HG03565 (cell line): Measurements from ENCODE around the gene ACYP2.
A peak's percentile ranks its signal among the peaks of the same experiment; 100 is the strongest.
"Not testable (repeated sequence)": the region's sequence is repeated elsewhere in the genome, so short reads cannot be mapped to it uniquely, and the experiment has no call there.

ENCODE experiments used
- ATAC-seq: cut with Tn5 transposase; IDR thresholded peaks from one replicate; pipeline ENCODE4 v1.9.1; 2021; ENCODE audit warnings: mild to moderate bottlenecking, moderate library complexity; ENCODE audit not compliant: unreplicated experiment

The ACYP2 gene

DNA sequence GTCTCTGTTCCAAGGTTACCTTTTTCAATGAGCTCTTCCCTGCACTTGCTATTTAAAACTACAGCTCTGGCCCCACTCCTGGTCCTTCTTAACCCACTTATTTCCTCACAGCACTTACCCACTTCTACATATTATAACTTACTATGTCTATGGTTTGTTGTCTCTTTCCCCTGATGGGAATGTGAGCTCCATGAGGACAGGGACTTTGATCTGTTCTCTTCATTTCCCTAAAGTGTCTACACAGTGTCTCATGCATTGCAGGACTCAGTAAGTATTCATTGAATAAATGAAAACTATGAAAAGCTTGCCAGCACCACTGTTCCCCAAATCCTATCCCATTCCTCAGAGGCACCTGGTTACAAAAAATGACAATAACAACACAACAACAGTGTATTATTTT, 18.3 kb upstream of the ACYP2 start:
- ATAC-seq, result no peak

DNA sequence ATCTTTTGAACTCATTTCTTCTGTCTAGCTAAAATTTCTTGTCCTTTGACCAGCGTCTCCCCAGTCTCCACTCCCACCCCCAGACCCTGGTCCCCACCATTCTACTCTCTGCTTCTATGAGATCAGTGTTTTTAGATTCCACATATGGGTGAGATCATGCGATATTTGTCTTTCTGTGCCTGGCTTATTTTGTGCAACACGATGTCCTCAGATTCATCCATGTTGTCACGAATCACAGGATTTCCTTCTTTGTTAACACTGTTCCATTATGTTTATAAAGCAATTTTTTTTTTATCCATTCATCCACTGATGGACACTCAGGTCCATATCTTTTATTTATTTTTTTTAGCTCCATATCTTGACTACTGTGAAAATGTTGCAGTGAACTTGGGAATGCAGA, 16.0 kb upstream of the ACYP2 start:
- no peak for ATAC-seq

DNA sequence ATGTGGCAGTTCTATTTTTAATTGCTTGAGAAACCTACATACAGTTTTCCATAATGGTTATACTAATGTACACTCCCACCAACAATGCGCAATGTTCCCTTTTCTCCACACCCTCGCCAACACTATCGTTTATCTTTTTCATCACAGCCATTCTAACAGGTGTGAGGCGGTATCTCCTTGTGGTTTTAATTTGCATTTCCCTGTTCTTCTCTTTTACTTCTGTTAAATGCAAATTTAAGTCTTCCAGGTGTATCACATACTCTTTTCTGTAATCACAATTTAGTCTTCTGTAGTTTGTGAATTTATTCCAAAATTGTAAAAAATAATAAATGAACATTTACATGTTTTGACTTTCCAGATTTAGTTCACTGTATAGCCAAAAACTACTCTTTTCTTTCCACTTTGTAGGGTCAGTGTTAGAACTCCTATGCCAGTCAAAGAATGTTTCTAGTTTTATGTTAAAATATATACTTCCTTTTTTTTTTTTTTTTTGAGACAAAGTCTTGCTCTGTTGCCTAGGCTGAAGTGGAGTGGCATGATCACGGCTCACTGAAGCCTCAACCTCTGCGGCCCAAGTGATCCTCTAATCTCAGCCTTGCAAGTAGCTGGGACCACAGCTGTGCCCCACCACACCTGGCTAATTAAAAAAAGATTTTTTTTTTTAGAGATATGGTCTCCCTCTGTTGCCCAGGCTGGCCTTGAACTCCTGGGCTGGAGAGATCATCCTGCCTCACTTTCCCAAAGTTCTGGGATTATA, 15.4 kb upstream of the ACYP2 start:
- ATAC-seq, result peak; percentile 63

GRCh38 chr2:54100772-54101171, 14.6 kb upstream of the ACYP2 start:
- ATAC-seq, result no peak

DNA sequence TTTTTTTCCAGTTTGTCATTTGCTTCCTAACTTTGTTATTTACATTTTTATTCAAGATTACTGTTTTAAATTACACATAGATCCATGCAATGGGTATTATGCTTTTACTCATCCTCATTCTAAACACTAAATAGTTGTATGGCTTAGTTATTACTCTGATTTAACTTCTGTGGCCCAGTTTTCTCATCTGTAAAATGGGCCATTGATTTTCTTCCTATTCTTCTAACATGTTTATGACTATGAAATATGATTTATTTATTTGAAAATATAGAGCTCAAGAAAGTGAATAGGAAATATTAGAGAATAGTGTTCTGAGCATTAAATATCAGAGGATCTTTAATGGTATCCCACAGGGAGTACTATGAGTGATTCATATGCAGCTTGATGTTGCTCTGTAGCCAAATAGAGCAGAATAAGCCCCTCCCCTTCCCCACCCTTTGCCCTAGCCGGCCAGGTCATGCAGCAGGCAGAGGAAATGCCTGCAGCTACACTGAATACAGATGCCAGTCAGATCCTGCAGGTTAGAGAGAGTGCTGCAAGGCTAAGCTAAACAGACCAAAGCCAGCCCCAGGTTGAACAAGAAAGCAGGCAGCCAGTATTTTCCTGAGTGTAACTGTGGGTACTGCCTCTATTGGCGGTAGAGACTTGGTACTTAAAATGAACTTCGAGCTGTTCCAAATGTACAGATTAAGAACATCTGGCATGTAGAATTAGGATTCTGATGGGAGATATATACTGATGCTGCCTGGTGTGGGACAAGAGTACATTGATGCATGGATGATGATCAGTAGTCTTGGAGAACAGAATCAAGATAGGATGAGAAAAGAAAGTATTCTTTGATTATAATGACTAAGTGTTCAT, 11.7 kb upstream of the ACYP2 start:
- ATAC-seq, result peak; percentile 46

GRCh38 chr2:54106631-54107454, 8.6 kb upstream of the ACYP2 start:
- no peak for ATAC-seq

DNA sequence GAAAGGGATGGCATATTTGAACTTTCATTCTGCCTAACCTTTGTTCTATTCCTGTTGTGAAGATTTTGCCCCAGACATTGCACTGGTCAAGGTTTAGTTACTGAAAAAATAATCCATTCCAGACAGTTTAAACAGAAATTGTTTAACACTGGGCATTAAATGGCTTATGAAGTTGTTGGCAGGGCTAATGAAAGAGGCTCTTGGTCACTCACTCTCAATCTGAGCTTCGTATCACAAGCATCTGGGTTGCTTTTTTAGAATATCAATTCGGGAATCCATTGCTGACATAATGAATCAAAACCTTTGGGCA, 8.0 kb upstream of the ACYP2 start:
- no peak for ATAC-seq

GRCh38 chr2:54107903-54108615, 7.4 kb upstream of the ACYP2 start:
- no peak for ATAC-seq

- no peak for ATAC-seq
These were observed 5.6 kb upstream of the ACYP2 start for GRCh38 chr2:54109848-54110247.

GRCh38 chr2:54114479-54114878, 936 bp upstream of the ACYP2 start:
- not testable (repeated sequence) for ATAC-seq

DNA sequence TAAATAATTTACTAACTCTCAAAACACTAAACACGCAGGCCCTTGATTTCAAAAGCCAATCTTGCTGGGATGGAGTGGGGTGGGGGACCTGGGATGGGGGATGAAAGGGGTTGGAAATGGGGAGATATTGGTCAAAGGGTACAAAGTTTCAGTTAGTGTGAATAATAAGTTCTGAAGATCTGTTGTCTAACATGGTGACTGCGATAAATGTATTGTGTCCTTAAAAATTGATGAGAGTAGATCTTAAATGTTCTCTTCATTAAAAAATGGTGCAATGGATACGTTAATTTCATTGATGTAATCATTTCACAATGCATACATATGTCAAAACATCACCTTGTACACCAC, 505 bp upstream of the ACYP2 start:
- ATAC-seq, result no peak

GRCh38 chr2:54116598-54116997, 1.2 kb downstream of the ACYP2 start:
- not testable (repeated sequence) for ATAC-seq

DNA sequence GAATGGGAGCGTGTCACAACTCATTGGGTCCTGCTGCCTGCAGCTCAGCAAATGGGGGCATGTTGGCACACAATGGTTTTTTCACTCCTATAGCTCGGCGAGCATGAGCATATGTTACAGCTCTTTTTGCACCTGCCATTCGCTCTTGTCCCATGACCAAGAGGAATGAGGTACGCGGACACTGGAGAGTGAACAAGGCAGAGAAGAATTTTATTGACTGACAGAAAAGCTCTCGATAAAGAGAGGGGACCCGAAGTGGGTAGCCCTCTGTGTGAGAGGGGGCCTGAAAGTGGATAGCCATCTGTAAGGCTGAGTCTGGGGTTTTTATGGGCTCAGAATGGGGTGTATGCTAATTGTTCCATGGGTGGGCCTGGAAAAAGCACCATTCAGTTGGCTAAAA, 5.5 kb downstream of the ACYP2 start:
- no peak for ATAC-seq

DNA sequence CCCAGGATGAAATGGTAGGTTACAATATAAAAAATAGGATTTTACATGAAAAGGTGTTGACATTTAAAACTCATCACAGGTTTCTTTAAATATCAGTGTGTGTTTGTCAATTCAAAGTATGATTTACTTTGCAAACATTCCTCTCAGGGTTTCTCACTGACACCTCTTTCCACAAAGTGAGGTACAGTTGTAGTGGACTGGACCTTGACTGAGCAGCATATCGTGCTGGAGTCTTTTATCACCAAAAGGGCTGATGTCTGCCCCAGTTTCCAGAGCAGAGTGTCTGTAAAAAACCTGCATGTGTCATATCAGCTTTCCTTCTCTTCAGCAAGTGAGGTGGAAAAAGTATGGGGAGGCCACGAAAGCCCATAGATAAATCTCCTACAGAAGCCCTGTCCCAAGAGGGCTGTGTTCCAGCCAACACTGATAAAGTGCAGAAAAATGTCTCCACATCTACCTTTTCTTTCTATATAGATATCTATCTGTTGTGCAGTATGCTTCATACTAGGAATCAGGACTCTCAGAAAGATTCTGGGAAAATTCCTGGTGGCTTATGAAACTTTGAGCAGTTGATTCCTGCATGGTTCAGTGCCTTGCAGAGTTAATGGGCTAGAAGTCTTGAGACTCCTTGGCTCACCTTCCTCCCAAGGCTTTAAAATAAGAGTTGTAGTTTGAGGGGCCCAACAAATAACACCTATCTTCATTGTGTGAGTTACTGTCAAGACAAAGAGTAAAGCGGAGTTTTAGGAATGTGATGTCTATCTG, 6.9 kb downstream of the ACYP2 start:
- ATAC-seq, result no peak

DNA sequence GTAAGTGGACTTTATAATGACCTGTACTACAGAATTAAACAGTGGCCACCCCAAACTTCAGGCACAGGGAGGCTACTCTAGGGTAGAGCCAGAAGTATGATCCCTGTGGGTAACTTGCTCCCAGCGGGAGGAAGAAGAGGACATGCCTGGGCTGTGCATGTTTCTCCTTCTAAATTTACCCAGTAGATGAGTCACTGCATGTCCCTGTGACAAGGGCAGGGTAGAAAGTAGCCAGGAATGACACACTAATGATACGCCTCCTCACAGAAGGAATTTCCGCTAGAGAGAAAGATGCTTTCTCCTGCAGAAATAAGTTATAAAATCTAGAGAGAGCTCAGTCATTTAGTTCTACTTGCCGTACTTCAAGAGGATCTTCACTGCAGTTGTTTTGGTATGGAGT, 7.5 kb downstream of the ACYP2 start:
- no peak for ATAC-seq

DNA sequence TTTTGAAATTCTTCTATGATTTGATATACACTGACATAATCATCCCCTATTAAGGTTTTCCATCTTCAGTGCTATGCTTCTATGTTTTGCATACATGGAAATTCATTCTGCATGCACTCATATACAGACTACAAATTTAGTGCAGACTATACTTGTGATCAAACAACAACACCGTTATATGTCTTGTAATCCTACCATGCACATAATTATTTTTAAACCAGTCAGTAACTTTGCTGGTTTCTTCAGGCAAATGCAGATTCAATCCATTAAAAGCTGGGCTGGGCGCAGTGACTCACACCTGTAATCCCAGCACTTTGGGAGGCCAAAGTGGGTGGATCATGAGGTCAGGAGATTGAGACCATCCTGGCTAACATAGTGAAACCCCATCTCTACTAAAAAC, 11.8 kb downstream of the ACYP2 start:
- ATAC-seq, result not testable (repeated sequence)

- ATAC-seq, result no peak
These were observed 17.6 kb downstream of the ACYP2 start for GRCh38 chr2:54133056-54133455.

GRCh38 chr2:54139210-54139609, 23.8 kb downstream of the ACYP2 start:
- no peak for ATAC-seq

- ATAC-seq, result no peak
These were observed 28.4 kb downstream of the ACYP2 start for GRCh38 chr2:54143780-54144179.

GRCh38 chr2:54148391-54148790, 33.0 kb downstream of the ACYP2 start:
- ATAC-seq, result no peak
